ENCODE results near the gene PTPRF.

DNA sequence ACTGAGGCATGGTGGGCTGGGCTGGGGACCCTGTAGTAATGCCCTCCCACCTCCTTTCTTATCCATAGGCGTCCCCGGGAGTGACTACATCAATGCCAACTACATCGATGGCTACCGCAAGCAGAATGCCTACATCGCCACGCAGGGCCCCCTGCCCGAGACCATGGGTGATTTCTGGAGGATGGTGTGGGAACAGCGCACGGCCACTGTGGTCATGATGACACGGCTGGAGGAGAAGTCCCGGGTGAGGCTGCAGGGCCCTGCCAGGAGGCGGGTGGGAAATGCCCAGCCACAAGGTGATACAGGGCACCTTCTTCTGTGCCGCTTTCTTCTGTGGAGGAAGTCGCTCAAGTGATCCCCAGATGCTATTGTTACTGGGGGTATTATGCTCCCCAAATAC, 87.0 kb downstream of the PTPRF start:
- TF ChIP-seq POLR2A (IDR thresholded peaks at IDR 0.05; ENCODE audit: low read length) (no peak), GATA1 (IDR thresholded peaks at IDR 0.05; ENCODE audit: low read depth, low read length) (no peak)
